Activated T-cell treated with anti-CD3 and anti-CD28 coated beads for 4 hours (primary cell): ENCODE measurements around the gene CLUH.
"Not testable (repeated sequence)": the region's sequence is repeated elsewhere in the genome, so short reads cannot be mapped to it uniquely, and the experiment has no call there.

Experiments
- DNase-seq: peaks from one replicate; pipeline ENCODE4 v3.0.0-alpha.2; 2020

CLUH gene

DNA sequence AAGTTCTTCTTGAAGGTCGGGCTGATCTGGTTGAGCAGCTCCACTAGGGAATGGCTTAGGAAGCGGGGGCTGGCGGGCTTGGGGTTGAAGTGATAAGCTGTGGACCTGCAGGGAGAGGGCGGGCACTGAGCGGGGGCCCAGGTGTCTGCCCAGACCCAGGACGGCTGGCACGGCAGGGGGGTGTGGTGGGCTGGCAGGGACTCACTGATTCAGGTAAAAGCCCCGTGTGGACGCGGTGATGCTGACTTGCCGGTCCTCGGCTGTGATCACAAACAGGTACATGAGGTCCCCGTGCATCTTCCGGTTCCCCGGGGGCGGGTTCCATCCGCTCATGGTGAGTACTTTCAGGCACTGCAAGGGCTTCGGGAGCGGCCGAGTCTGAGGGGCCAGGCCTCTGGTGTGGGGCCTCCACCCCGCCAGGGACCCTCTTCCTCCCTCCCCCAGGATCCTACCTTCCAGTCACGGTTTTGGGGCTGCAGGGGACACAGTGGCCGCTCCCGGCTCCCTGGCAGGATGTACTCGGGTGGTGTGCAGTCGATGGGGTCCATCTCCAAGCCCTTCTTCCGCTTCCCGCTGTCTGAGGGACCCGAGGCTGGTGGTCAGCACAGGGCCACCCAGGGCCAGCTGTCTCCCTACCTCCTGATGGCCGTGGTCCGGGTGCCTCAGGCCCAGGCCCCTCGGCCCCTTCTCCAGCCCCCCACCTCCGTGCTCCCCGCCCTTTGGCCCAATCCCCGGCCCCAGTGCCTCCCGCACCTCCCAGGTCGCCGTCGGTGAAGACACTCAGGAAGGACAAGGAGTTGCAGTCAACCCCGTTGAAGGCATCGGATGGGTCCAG lies 10.2 kb downstream of the CLUH start:
- no peak for DNase-seq

DNA sequence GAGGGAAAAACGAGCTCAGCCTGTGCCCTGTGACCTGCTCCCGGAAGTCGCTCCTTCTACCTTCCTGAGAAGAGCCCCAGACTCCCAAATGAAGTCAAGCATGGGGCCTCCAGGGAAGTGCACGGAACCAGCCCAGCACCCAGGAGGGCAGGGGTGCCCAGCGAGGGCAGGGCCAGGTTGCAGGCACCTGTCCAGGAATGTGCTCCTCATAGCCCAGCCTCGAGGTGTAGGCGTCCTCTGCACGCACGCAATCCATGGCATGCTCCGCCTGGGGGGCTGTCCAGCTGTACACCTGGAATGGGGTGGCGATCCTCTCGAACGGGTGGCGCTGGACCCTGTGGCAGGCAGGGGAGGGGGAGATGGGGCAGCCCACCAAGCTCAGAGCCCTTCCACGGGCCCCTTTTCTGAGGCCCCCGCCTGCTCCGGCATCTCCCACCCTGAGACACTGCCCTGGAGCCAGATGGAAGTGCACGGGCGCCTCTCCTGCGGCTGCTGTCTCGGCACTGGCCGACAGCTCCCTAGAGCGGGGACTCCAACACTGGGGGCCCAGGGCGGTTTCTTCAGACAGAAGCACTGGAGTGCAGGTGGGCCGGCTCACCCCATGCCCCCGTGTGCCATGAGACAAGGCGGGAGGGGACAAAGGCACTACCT lies 10.9 kb downstream of the CLUH start:
- no peak for DNase-seq

DNA sequence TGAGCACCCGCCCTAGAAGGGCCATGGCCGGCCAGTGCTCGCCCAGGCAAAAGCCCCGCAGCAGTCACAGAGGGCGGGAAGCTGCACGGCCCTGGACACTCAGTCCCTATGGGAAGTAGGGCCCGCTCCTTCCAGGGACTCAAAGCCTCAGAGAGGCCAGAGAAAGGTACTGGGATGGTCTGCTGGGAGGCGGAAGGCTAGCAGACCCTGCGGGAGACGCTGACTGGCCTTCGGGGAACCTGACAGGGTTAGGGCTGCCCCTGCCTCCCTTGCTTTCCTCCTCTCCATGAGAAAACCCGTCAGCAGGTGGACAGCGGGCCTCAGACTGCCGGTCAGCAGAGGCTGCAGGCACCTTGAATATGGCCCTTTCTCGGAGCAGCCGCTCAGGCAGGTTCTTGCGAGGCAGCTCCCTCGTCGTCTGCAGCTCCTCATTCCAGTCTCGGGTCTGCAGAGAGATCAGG lies 11.5 kb downstream of the CLUH start:
- DNase-seq, result no peak

DNA sequence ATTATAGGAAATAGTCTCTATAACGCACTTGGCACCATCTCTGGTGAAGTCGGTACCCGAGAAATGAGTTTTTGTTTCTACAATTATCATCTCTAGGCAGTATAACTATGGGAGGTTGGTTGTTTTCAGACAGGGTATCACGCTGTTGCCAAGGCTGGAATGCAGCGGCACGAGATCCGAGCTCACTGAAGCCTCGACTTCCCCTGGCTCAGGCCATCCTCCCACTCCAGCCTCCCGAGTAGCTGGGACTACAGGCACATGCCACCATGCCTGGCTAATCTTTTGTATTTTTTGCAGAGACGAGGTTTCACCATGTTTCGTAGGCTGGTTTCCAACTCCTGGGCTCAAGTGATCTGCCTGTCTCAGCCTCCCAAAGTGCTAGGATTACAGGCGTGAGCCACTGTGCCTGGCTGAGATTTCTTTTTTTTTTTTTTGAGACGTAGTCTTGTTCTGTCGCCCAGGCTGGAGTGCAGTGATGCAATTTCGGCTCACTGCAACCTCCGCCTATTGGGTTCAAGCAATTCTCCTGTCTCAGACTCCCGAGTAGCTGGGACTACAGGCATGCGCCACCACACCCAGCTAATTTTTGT lies 12.3 kb downstream of the CLUH start:
- DNase-seq, result not testable (repeated sequence)

DNA sequence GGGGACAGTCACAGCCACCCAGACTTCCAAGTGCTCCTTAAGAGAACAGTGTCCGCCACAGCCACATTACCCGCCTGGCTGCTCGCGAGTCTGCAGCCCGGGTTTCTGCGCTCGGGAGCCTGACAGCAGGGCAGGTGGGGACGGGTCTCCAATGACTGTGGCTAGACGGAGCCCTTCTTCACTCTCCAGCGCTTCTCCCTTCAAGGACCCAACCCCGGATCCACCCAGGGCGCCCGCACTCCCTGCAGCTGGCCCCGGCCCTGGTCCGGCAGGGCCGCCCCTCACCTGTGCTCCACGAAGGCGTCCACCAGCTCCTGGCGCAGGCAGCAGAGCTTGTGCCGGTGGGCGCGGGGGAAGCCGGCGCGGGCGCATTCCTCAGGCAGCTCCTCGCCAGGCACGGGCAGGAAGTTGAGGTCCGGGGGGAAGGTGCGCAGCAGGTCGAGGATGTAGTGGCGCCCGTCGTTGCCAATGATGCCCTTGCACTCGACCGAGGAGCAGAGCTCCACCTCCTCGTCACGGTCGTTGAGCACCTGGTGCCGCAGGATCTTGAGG lies 13.9 kb downstream of the CLUH start:
- no peak for DNase-seq

DNA sequence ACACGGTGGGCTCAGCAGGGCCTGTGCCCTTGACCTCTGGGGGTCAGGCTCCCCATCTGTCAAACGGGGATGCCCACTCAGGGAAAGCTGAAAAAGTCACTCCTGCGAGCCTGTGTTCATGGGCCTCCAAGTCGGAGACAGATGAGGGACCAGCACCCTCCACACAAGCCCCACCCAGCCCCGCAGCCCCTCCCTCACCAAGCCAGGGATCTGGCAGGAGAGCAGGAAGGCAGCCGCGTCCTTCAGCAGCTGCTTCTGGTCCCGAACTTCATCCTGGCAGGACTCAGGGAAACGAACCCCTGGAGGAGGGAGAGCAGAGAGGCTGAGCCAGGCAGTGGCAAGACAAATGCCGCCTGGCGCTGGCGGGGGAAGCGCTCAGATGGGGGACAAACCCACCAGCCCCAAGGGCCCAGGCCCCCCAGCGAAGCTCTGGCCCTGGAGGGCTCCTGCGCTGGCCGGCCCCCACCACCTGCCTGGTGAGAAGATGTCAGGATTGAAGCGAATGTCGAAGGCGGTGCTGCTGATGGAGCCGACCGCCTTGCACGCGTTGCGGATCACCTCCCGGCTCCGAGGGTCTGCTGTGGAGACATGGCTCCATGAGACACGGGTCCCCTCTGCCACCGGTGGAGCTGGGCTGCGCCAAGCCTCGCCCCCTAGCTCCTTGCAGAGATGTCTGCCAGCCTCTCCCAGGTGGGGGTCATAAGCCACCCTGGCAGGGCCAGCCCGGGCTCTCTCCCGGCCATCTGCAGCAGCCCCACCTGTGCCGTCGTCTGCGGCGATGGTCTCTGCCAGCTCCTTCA lies 15.4 kb downstream of the CLUH start:
- no peak for DNase-seq

DNA sequence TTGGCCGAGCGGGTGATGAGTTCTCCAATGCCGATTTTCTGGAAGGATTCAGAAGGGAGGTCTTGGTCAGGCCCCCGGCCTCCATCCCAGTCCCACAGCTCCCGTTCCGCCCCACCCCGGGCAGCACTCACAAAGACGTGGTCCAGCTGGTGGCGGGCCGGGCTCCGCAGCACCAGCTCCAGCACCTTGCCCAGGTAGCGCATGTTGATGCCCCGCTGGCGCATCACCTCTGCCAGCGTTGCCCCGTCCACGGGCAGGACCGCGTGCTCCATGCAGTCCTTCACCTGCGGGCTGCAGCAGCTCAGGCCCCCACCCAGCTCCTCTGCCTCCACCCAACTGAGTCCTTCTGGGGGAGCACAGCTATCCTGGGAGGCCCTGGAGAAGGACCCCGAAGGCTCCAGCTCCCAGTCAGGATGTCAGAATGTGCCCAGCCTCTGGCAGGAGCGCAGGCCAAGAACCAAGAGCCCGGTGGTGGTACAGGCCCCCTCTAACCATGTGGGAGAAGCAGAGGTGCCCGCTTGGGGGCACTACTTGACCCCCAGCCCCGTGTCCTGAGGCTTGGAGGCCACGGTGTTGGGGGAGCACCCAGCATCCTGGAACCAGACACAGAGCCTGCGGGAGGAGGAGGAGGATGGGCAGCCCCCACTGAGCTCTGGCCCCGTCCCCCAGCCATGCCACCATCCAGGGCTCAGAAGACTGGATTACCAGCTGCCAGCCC lies 16.2 kb downstream of the CLUH start:
- no peak for DNase-seq

DNA sequence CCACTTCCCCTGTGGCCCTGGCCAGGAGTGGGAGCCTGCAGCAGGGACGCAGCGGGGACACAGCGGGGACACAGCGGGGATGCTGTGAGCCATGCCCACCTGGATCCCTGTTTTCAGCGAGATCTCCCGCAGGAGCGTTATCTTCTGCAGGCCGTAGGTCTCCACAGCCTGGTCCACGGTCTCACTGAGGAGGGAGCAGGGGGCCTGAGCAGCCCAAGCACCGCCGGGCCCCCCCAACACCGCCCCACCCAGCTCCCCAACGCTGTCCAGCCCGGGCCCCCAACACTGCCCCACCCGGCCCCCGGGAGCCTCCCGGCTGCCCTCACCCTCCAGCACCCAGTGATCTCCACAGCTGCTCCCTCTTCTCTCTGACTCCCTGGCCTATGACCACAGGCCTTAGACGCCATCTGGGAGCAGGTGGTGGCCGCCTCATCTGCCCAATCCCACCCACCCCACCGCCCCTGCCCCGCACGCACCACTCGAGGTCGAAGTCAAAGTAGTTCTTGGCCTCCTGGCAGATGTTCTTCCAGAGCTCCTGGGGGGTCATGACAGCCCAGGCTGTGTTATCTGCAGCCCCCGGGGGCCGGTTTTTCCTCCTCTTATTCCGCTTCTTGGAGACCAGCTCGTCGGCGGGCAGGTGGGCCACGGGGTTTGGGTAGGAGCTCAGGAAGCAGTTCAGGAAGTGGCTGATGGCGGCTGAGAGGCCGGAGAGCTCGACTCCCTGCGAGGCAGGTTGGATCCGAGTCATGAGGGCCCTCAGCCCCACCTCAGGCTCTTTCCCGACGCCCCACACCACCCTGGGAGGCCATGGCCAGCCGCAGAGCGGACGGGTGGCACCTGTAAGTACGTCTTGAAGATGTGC lies 17.0 kb downstream of the CLUH start:
- DNase-seq, result no peak

DNA sequence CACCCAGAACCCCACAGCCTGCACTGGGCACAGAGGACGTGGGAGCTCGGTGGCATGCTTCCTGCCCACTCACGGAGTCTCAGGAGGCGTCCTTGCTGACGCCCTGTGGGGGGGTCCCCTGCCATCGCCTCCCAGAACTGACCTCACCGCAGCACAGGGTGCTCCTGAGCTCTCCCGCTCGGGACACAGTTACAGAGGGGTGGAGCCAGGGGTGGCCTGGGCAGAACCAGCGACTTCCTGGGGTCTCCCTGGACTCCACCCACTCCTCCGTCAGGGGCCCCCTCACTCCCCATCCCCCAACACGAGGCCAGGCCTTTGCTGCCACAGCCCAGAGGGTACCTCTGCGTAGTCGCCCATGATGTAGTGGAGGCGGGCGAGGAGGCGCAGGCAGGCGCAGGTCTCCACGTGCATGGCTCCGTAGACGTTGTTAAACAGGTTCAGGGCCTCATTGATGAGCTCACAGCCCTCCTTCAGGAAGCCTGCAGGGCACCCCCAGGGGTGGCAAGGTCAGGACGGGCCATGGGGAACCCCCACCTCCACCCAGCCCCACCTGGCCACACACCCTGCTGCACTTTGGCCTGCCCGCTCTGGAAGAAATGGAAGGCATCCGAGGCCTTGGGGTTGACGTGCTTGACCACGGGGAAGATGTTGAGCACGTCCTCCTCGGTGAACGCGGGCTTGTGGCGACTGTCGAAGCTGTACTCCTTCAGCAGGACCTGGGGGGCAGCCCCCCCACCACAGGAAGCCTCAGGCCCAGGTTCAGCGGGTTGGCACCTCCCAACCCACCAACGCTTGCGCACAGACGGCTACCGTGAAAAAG lies 17.8 kb downstream of the CLUH start:
- DNase-seq, result no peak

DNA sequence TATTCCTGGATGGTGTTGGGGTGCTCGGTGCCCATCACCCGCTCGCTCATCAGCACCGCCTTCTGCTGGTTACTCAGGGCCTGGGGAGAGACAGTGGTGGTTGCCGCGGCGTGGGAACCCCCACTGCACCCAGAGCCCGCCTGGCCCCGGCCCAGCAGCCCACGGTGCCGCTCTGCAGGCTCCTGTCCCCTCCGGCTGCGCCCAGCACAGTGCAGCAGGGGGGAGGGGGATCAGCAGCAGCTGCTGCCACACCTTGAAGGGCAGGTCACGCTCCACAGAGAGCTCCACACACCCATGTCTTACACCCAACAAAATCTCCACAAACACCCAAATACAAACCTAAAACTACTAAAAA lies 18.8 kb downstream of the CLUH start:
- DNase-seq, result no peak

DNA sequence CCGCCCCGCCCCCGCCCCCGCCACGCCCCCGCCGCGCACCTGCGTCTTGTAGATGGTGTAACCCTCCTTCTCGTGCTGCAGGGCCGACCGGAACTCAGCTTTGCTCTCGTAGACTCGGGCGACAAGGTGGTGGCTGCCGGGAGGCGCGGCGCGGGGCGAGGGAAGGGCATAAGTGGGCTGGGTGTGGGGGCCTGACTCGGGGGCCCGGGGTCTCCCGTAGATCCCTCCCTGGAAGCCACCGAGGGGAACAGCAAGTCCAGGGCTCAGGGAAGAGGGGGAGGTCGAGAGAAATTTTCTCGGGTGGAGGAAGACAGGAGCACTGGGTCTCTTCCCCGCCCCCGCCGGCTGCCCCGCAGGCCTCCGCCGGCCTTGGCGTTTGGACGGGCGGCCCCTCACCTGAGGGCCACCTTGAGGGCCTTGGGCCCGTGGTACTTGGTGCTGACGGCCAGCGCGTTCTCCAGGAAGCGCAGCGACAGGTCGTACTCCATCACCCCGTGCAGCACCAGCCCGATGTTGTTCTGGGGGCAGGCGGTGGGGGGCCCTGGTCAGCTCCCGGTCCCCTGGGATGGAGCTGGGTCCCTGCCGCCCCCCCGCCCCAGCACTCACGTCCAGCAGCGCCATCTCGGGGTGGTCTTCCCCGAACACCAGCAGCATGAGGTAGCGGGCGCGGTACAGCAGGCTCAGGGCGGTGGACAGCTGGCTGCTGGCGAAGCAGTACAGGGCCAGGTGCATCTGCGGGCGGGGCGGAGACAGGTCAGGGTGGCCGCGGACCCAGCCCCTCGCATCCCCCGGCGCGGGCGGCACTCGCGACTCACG lies 19.4 kb downstream of the CLUH start:
- no peak for DNase-seq

DNA sequence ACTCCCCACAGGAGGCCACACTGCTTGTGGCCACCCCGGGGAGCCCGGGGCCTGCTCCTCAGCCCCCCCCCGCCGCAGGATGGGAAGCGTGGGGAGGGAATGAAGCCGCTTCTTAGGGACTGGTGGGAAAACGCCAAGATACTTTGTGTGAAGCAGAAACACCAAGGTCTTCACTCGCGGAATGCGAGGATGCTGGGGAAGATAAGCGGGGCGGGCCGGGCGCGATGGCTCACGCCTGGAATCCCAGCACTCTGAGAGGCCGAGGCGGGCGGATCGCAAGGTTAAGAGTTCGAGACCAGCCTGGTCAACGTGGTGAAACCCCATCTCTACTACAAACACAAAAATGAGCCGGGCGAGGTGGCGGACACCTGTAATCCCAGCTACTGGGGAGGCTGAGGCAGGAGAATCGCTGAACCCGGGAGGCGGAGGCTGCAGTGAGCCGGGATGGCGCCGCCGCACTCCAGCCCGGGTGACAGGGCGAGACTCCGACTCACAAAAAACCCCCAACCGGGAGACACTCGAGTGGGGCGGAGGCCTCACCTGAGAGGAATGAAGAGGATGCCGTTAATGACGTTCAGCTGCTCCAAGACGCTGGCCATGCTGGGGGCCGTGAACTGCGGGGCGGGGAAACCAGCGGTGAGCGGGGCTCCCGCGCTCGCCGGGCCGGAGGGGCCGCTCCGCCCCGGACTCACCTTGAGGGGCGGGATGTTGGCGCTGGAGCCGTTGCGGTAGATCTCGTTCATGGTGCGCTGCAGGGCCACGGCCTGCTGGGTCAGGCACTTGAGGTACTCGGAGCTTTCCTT lies 20.3 kb downstream of the CLUH start:
- no peak for DNase-seq

DNA sequence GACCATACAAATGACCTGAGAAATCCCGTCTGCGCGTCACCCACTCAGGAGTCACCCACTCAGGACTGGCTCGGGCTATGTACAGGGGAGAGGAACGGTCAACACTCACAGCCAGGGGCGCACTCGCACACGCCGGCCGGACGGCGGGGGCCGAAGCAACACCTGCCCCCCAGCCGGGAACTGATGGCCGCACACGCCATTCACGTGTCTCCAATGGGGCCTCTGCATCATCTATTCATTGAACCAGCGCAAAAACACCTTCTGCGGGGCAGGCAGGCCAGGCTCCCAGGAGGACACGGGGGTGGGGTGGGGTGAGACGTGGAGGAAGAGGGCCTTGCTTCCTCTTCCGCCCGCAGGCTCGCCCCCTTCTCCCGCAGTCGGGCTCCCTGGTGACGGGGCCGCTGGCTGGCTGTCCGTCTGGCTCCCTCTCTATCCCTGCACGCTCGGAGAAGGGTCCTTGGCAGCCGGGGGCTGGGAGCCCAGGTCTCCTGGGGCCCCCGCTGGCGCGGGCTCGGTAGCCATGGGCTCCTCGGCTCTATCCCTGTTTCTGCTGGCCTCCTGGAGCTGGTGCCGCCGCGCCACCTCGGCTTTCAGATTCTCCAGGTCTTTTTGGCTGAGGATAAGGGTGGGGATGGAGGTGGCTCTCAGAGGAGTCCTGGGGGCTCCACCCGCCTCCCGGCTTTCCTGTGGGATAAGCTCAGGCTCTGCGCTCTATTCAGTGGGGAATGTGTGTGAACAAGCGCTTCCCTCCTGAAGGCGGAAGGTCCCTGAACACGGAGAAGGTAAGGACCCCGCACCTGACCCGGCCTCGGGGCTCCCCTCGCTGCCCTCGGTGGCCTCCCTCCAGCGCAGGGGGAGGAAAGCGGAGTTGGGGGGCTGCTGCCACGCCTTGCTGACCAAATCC lies 21.1 kb downstream of the CLUH start:
- no peak for DNase-seq

DNA sequence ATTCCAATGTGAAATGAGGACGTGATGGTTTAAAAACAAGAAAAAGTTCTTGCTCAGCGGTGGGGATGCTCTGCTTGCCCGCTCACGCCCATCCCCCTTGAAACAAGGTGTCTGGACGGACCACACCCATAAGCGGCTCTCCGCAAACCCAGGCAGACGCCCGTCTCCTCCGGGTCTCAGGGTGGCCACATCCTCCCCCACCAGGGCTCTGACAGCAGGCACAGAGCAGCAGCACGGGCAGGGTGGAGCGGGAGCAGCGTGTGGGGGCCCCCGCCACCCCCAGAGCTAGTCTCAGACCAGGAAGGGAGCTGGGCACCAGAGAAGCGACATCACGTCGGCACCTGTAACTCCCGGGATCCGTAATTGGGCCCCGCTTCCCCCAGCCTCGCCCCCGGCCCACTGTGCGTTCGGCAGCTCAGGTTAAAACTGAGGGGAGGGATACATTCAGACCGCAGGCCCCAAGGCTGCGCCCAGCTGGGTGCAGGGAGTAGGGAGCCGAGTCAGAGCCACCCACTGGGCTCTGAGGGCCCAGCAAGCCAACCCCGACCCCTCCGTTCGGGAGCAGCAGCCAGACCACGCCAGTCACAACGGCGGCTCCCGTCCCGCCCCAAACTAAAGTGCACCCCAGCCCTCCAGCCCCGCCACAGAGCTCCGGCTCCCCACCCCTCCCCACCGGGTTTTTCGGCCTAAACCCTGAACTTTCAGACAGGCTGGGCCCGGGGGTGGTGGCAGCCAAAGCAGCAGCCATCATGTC lies 22.0 kb downstream of the CLUH start:
- no peak for DNase-seq

DNA sequence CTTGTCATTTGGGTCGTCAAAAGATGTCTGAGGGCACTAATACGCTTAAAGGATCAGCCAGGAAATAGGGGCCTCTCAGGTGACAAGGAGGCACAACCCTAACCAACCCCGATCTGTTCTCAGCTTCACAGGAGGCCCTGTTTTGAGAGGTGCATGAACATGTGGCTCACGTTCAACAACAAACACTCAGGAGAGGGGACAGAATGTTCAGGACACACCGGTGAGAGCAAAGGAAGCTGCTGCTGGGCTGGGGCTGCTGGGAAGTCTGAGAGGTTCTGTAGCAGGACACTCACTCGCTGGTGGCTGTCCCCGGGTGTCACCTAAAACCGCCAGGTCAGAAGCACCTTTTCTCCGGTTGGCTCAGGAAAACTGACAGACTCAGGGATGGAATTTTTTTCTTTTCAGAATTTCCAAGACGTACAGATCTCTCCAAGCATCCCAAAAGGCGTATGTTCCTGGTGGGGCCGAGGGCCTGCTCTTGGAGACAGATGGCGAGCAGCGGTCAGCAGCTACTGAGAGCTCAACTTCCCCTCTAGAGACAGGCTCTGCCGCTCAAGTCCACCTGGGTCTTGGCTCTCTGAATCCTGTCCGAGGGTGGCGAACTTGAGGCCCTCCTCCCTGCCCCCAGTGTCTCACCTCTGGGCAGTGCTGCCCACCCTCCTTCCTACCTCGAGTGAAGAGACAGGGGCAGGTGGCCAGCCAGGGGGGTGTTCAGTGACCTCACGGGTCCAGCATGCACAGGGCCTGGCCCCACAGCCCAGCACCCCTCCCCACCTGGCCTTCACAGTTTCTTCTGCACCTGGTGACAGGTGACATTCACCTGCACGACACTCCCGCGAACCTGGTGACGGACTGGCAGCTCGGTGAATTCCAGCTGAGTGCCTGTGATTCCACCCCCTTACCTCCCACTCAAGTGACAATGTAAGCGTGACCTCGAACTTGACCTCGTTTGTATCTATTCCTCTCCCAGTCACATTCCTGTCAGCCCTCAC lies 22.9 kb downstream of the CLUH start:
- DNase-seq, result no peak

DNA sequence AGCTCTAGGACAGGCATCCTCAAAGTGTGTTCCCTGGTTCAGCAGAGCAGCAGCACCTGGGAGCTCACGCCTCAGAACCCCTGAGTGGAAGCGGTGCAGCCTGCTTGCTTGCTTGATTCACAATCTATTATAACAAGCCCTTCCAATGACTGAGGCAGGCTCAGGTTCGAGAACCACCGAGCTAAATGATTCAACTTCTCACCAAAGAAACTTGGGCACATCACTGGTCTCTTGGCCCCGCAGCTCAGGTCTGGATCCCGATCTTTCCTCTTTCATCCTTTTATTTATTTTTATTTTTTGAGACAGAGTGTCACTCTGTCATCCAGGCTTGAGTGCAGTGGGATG lies 24.5 kb downstream of the CLUH start:
- DNase-seq, result no peak
